ENCODE measurements around the gene PSD2.

PSD2 gene

DNA sequence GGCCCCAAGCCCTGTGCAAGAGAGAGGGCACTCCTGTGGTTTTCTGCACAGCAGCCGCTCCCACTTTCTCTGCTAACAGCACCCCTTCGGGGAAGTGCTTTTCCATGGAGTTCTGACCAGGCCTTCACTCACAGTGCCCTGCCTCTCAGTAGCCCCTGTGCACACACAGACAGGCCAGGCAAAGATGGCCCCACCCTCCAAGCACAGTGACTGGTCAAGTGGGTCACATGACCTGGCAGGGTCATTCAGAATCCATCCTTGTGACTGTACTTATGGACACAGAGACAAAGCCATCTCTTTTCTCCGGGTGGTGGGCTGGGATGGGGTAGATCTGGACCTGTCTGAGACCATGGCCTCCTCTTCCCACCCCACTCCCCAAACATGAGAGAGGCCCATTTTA is 82.5 kb downstream of the PSD2 start:
- no peak overlapping the region for H3K4me3 ChIP-seq (ENCODE audit: low read length)
- H3K4me1 ChIP-seq (ENCODE audit: control insufficient read depth, insufficient read depth, low read length), result peaks cover 5% of the 10 kb centered on the region
- H3K27me3 ChIP-seq (ENCODE audit: control insufficient read depth, insufficient read depth, low read length), result no peaks in the 10 kb centered on the region
- no peak overlapping the region for H3K9ac ChIP-seq (ENCODE audit: low read length)
- no peak overlapping the region for H3K27ac ChIP-seq (ENCODE audit: low read depth, low read length)
- H3K36me3 ChIP-seq (ENCODE audit: control insufficient read depth, insufficient read depth, low read length), result no peaks in the 10 kb centered on the region

DNA sequence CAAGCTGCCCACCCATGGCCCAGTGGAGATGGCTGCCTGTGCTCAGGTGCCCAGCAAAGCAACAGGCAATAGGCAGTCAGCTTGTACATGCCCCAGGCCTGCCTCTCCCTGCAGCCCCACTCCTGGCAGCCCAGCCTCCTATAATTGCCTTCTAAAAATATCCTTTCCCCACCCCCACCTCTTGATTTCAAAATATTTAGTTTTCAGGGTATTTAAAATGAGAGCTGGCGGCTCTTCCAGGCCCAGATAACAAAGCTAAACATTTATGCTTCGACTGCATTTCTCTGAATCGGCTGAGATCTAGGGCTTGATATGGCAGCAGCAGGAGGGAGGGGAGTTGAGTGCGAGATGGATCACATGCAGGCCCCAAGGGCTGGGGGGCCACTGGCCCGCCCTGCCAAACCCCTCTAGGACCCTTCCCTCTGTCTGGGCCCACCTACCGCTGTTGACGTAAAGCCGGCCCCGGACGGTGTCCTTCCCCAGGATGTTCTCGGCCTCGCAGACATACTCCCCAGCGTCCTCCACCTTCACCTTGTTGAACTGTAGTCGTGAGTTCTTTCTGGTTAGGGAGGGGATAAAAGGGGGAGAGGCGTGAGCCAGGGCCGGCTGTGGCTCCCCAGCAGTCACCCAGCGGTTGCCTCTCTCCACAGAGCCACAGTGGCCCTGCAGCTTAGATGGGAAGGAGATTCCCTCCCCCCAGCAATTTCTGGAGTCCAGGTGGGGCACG is 85.0 kb downstream of the PSD2 start:
- no peak overlapping the region for H3K9ac ChIP-seq (ENCODE audit: low read length)

DNA sequence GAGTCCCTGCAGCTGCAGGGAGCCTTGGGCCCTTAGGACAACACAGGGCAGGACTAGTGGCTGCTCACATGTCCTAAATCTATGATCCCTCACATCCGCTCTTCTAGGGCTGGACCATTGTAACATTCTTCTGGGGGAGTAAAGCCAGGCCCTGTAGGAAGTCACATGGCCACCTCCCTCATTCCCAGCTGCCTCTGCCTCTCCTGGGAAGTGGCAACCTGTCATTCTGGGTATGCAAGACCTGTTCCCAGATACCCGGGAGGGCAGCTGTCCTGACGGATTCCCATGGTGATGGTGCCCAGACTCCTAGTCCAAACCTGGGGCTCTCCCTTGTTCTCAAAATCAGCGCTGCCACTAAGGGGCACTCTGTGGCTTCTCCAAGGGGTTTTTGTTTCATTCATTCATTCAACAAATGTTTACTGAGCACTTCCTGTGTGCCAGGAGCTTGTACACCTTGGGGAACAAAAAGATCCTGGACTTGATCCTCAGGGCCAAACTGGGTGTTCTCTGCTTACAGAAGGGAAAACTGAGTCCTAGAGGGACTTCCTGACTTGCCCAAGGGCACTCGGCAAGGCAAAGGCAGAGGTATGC is 85.6 kb downstream of the PSD2 start:
- Histone ChIP-seq H3K4me3 (ENCODE audit: low read length) (no peak overlapping the region), H3K4me1 (ENCODE audit: control insufficient read depth, insufficient read depth, low read length) (peaks cover 5% of the 10 kb centered on the region), H3K36me3 (ENCODE audit: control insufficient read depth, insufficient read depth, low read length) (no peaks in the 10 kb centered on the region), H3K27me3 (ENCODE audit: control insufficient read depth, insufficient read depth, low read length) (no peaks in the 10 kb centered on the region), H3K27ac (ENCODE audit: low read depth, low read length) (no peak overlapping the region), H3K9ac (ENCODE audit: low read length) (no peak overlapping the region)

More for the DNA sequence above, 85.0 kb downstream of the PSD2 start:
- Histone ChIP-seq H3K4me3 (ENCODE audit: low read length) (no peak overlapping the region), H3K4me1 (ENCODE audit: control insufficient read depth, insufficient read depth, low read length) (peaks cover 5% of the 10 kb centered on the region), H3K27me3 (ENCODE audit: control insufficient read depth, insufficient read depth, low read length) (no peaks in the 10 kb centered on the region), H3K27ac (ENCODE audit: low read depth, low read length) (no peak overlapping the region), H3K36me3 (ENCODE audit: control insufficient read depth, insufficient read depth, low read length) (no peaks in the 10 kb centered on the region)

DNA sequence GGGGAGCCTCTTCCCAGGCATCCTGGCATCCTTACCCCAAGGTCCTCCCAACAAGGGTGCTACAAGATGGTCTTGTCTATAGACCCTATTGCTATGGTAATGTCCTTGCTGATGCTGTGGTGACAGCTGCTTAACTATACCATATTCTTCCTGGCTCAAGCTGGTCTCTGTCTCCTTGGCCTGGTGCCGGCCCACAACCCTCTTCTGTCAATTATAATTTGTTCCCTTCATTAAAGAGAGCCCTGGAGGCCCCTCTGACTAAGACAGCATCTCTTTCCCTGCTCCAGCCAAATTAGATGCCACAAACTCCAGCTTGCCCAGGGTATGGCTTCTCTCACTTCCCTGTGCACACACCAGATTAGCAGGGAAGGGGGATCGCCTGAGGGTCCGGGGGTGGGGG is 86.7 kb downstream of the PSD2 start:
- no peak overlapping the region for H3K27ac ChIP-seq (ENCODE audit: low read depth, low read length)
- no peak overlapping the region for H3K4me3 ChIP-seq (ENCODE audit: low read length)
- no peak overlapping the region for H3K9ac ChIP-seq (ENCODE audit: low read length)
- H3K27me3 ChIP-seq (ENCODE audit: control insufficient read depth, insufficient read depth, low read length), result no peaks in the 10 kb centered on the region
- H3K4me1 ChIP-seq (ENCODE audit: control insufficient read depth, insufficient read depth, low read length), result peaks cover 5% of the 10 kb centered on the region
- H3K36me3 ChIP-seq (ENCODE audit: control insufficient read depth, insufficient read depth, low read length), result no peaks in the 10 kb centered on the region

DNA sequence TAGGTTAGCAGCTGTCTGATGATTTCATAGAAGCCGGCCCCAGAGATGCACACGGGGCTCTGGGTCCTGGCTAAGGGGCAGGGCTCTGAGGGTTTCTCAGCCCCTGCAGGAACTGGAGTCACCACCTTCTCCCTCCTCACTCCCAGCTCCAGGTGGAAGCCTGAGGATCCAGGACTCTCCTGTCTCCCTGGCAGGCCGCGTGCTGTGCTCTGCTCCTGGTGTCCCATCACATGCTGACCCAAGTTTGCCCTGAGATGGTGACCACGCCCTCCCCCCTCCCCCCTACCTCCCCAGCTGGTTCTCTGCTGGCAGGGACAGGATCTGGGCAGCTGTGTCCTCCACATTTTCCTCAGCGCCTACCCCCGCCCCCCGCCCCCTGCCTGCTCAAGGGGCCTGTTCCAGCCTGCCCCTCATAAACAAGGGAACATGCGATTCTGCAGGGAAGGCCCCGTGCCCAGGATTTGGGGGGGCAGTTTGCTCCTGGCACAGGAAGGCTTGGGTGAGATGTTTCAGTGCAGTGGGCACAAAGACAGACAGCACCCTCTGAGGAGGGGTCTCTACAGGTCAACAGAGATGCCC is 87.4 kb downstream of the PSD2 start:
- no peaks in the 10 kb centered on the region for H3K36me3 ChIP-seq (ENCODE audit: control insufficient read depth, insufficient read depth, low read length)
- H3K27me3 ChIP-seq (ENCODE audit: control insufficient read depth, insufficient read depth, low read length), result no peaks in the 10 kb centered on the region
- peaks cover 5% of the 10 kb centered on the region for H3K4me1 ChIP-seq (ENCODE audit: control insufficient read depth, insufficient read depth, low read length)
- H3K27ac ChIP-seq (ENCODE audit: low read depth, low read length), result no peak overlapping the region
- no peak overlapping the region for H3K9ac ChIP-seq (ENCODE audit: low read length)
- no peak overlapping the region for H3K4me3 ChIP-seq (ENCODE audit: low read length)

DNA sequence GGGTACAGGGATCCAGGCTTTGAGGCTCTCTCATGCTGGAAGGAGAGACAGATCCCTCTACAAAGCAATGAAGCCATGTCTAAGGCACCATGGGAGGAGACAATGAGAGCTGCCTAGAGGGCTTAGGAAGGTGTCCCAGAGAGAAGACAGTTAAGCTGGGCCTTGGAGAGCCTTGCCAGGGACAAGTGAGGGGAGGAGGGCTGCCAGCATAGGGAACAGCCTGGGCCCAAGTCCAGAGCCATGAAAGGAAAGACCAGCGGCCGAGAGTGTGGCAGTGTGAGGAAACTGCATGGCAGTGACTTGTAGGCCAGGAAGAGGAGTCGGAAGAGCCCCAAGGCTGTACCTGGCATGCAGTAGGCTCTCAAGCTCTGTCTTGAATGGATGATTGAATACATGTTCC is 88.5 kb downstream of the PSD2 start:
- Histone ChIP-seq H3K4me3 (ENCODE audit: low read length) (no peak overlapping the region), H3K4me1 (ENCODE audit: control insufficient read depth, insufficient read depth, low read length) (peaks cover 5% of the 10 kb centered on the region), H3K9ac (ENCODE audit: low read length) (no peak overlapping the region), H3K27me3 (ENCODE audit: control insufficient read depth, insufficient read depth, low read length) (no peaks in the 10 kb centered on the region), H3K27ac (ENCODE audit: low read depth, low read length) (no peak overlapping the region), H3K36me3 (ENCODE audit: control insufficient read depth, insufficient read depth, low read length) (no peaks in the 10 kb centered on the region)

DNA sequence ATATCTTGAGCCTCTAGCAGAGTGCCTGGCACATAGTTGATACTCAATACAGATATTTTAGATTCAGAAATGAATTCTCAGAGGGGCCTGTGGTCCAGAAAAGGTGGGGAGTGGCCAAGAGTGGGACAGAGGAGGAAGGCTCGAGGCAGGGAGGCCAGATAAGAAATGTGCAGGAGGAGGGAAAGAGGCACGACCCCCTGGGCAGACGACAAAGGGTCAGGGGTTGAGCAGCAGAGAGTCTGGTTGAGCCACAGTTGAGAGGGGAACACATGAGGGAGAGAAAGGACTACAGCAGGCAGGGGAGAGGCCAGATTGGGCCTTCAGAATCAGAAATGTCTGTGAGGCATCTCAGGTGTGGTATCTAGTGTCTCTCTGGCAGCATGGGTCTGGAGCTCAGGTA is 89.1 kb downstream of the PSD2 start:
- Histone ChIP-seq H3K4me3 (ENCODE audit: low read length) (no peak overlapping the region), H3K4me1 (ENCODE audit: control insufficient read depth, insufficient read depth, low read length) (peaks cover 5% of the 10 kb centered on the region), H3K27me3 (ENCODE audit: control insufficient read depth, insufficient read depth, low read length) (no peaks in the 10 kb centered on the region), H3K9ac (ENCODE audit: low read length) (no peak overlapping the region), H3K27ac (ENCODE audit: low read depth, low read length) (no peak overlapping the region), H3K36me3 (ENCODE audit: control insufficient read depth, insufficient read depth, low read length) (no peaks in the 10 kb centered on the region)

DNA sequence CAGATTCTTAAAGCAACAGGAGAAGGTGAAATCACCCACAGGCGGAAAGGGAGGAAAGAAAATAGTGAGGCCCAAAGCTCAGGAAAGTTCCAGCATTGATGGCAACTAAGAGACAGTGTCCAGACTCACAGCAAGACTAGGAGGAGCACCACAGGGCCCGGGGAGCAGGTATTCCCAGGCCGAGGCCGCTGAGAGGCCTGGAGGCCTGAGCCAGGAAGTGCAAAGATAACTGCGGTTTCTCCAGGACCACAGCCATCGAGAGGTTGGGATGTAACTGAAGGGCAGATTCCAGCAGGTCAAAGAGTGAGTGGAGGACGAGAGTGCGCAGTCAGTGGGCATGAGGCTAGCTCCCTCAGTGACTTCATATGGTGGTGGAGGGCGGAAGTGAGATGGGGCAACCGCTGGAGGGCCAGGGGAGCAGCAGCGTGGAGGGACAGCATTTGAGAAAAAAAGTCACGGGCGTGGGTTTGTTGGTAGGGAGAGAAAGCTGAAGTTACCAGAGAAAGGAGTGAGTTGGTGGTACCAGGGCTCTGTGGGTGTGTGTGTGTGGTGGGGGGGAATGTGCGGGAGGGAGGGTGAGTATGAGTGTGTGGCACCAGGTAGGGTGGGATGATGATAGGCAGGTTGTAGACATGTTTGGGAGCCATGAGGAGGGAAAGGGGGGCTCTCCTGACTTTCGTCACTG is 89.7 kb downstream of the PSD2 start:
- Histone ChIP-seq H3K9ac (ENCODE audit: low read length) (no peak overlapping the region), H3K27me3 (ENCODE audit: control insufficient read depth, insufficient read depth, low read length) (no peaks in the 10 kb centered on the region), H3K36me3 (ENCODE audit: control insufficient read depth, insufficient read depth, low read length) (no peaks in the 10 kb centered on the region), H3K27ac (ENCODE audit: low read depth, low read length) (no peak overlapping the region), H3K4me3 (ENCODE audit: low read length) (no peak overlapping the region), H3K4me1 (ENCODE audit: control insufficient read depth, insufficient read depth, low read length) (peaks cover under 1% of the 10 kb centered on the region)

DNA sequence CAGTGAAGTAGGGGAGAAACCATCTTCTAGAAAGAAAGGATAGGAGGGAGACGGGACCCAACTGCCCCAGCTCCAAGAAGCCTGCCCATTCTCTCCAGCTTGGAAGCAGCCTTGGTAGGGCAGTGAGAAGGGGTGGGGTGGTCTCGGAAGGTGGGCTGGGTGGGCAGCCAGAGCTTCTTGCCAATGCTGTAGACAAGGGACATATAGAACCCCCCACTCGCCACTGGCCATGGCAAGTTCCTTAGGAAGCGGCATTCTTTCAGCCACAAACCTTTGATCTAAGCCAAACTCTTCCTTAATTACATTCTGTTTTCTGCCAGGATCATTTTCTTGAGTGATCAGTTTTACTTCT is 90.2 kb downstream of the PSD2 start:
- no peaks in the 10 kb centered on the region for H3K4me1 ChIP-seq (ENCODE audit: control insufficient read depth, insufficient read depth, low read length)
- no peak overlapping the region for H3K4me3 ChIP-seq (ENCODE audit: low read length)
- H3K27me3 ChIP-seq (ENCODE audit: control insufficient read depth, insufficient read depth, low read length), result no peaks in the 10 kb centered on the region
- no peak overlapping the region for H3K27ac ChIP-seq (ENCODE audit: low read depth, low read length)
- H3K9ac ChIP-seq (ENCODE audit: low read length), result no peak overlapping the region
- H3K36me3 ChIP-seq (ENCODE audit: control insufficient read depth, insufficient read depth, low read length), result no peaks in the 10 kb centered on the region

DNA sequence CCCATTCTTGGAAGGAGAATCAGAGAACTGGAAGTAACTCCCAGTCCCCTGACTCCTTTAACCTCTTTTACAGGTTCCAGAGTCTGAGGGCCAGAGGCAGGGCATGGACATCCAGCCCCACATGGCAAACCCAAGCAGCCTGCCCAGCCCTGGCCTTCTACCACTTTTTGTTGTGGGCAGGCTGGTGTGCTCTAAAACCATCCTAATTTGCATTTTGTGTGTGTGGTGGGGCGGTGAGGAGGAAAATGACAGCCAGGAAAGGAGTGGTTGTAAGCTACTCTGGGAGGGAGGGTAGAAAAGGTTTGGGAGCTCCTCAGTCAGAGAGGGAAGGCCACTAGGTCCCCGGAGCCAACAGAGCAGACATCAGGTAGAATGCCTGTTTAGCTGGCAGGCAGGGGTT is 90.6 kb downstream of the PSD2 start:
- H3K27me3 ChIP-seq (ENCODE audit: control insufficient read depth, insufficient read depth, low read length), result no peaks in the 10 kb centered on the region

DNA sequence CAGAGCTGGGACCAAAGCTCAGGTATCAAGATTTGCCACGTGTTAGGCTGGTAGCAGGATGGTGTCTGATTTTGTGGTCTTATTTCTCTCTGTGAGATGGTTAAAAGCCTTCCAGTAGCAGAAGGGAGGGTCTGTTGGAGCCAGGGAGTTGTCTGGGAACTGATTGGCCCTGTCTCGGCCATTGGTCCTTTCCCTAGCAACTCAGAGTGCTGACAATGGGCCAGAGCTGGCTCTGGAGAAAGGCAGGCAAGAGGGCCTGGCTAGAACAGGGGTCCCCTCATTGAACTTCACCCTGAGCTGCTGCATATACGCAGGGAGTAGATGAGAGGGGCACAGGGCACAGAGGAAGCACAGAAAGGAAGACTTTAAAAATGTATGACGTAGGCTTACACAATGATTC is 92.8 kb downstream of the PSD2 start:
- H3K9ac ChIP-seq (ENCODE audit: low read length), result no peak overlapping the region
- H3K27me3 ChIP-seq (ENCODE audit: control insufficient read depth, insufficient read depth, low read length), result no peaks in the 10 kb centered on the region
- no peaks in the 10 kb centered on the region for H3K4me1 ChIP-seq (ENCODE audit: control insufficient read depth, insufficient read depth, low read length)
- H3K27ac ChIP-seq (ENCODE audit: low read depth, low read length), result no peak overlapping the region
- H3K4me3 ChIP-seq (ENCODE audit: low read length), result no peak overlapping the region
- no peaks in the 10 kb centered on the region for H3K36me3 ChIP-seq (ENCODE audit: control insufficient read depth, insufficient read depth, low read length)

More for the DNA sequence above, 90.6 kb downstream of the PSD2 start:
- Histone ChIP-seq H3K4me3 (ENCODE audit: low read length) (no peak overlapping the region), H3K4me1 (ENCODE audit: control insufficient read depth, insufficient read depth, low read length) (no peaks in the 10 kb centered on the region), H3K36me3 (ENCODE audit: control insufficient read depth, insufficient read depth, low read length) (no peaks in the 10 kb centered on the region), H3K27ac (ENCODE audit: low read depth, low read length) (no peak overlapping the region), H3K9ac (ENCODE audit: low read length) (no peak overlapping the region)

DNA sequence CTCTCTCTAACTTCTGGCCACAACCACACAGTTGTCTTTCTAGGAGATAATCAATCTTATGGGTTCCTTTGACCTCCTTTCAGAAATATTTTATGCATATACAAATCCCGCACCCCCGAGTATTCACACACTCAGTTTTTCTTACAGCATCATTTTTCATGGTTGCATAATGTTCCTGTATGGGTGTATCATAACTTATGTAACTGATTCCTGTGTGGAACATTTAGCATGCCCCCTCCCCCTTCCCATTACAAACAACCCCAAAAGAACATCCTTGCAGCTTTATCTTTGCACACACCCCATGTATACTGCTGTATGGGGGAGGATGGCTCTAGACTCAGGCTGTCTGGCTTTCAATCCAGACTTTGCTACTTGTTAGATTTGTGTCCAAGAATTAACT is 93.8 kb downstream of the PSD2 start:
- Histone ChIP-seq H3K9ac (ENCODE audit: low read length) (no peak overlapping the region), H3K36me3 (ENCODE audit: control insufficient read depth, insufficient read depth, low read length) (no peaks in the 10 kb centered on the region), H3K27ac (ENCODE audit: low read depth, low read length) (no peak overlapping the region), H3K27me3 (ENCODE audit: control insufficient read depth, insufficient read depth, low read length) (no peaks in the 10 kb centered on the region), H3K4me3 (ENCODE audit: low read length) (no peak overlapping the region), H3K4me1 (ENCODE audit: control insufficient read depth, insufficient read depth, low read length) (no peaks in the 10 kb centered on the region)

Data from rectal smooth muscle tissue (tissue), 1 donor.